ENCODE data around the gene XIRP2. TPM values are rescaled to one million over a fixed set of nuclear protein-coding genes. Genes with fewer than 3 reads are reported as not detected.

The XIRP2 gene
- total and polyA plus RNA-seq, 2 of the 4 experiments (the other 2 are of a cell fraction) = 0.05 to 0.18 TPM

DNA sequence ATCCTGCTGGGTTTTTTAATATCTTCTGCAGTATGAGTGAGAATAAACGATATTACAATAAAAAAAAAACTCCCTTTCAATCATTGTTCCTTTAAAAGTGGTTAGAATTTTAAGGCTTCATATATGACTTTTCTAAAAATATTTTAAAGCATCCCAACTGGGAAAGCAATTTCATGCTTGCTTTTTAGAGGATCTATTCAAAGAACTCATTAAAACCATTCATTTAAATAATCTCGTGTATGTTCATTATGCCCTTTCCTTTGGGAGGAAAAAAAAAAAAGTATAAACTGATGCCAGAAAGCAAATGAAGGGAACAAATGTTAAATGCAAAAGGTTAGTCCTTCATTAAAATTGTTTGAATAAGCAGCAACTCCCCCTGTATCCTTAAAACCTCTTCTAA, 81.2 kb downstream of the XIRP2 start:
- no peak for DNase-seq
- Histone ChIP-seq H3K79me1 (ENCODE audit: low read depth in 1 of 2, low read length in 2 of 2) (no peaks in the 10 kb centered on the region), H3K27ac (ENCODE audit: insufficient read depth, low read length) (no peak overlapping the region), H2AK9ac (replicated peaks; ENCODE audit: low read depth, low read length, poor library complexity) (no peak overlapping the region), H3K27me3 (ENCODE audit: control insufficient read depth, insufficient read depth, low read length) (no peaks in the 10 kb centered on the region), H3K4me2 (ENCODE audit: low read depth, low read length) (no peak overlapping the region), H4K5ac (ENCODE audit: low read depth, low read length) (no peak overlapping the region), H2AFZ (replicated peaks; ENCODE audit: low read length, poor library complexity) (no peak overlapping the region), H2BK5ac (ENCODE audit: low read depth, low read length, poor library complexity, severe bottlenecking) (no peak overlapping the region), H3K14ac (replicated peaks; ENCODE audit: low read depth, low read length) (no peak overlapping the region), H2BK120ac (ENCODE audit: low read depth, low read length) (no peak overlapping the region), H3K36me3 (ENCODE audit: control insufficient read depth, insufficient read depth, low read length) (no peaks in the 10 kb centered on the region), H3K4me1 (ENCODE audit: control insufficient read depth, insufficient read depth, low read length) (0 out of 2 replicates have a peak, but pooled peaks cover 1% of the 10 kb centered on the region), H2BK15ac (ENCODE audit: low read depth, low read length) (no peak overlapping the region), H4K20me1 (ENCODE audit: insufficient read depth, low read length) (no peaks in the 10 kb centered on the region), H3K4ac (ENCODE audit: low read depth, low read length) (no peak overlapping the region), H3K18ac (ENCODE audit: low read depth, low read length) (no peak overlapping the region), H3K4me3 (ENCODE audit: insufficient read depth, low read depth, low read length) (no peak overlapping the region), H3K56ac (ENCODE audit: extremely low read depth, insufficient read depth, low read length) (no peak overlapping the region), H3K23ac (ENCODE audit: low read depth, low read length) (no peak overlapping the region), H4K91ac (ENCODE audit: insufficient read depth, low read depth, low read length) (no peak overlapping the region), H3K9me3 (ENCODE audit: control insufficient read depth, insufficient read depth, low read length) (no peaks in the 10 kb centered on the region), H2BK20ac (ENCODE audit: low read depth, low read length) (no peak overlapping the region), H3K9me1 (ENCODE audit: insufficient read depth, low read length) (0 out of 2 replicates have a peak, but pooled peaks cover 3% of the 10 kb centered on the region), H2AK5ac (ENCODE audit: low read depth, low read length) (no peak overlapping the region), H4K8ac (ENCODE audit: low read depth in 2 of 2, low read length in 2 of 2) (no peak overlapping the region), H3K9ac (ENCODE audit: low read depth, low read length) (no peak overlapping the region)
- TF ChIP-seq FOS (IDR thresholded peaks at IDR 0.05; ENCODE audit: low read depth, low read length) (no peak), BHLHE40 (IDR thresholded peaks at IDR 0.05; ENCODE audit: low read depth, low read length) (no peak), ELK1 (IDR thresholded peaks at IDR 0.05; ENCODE audit: borderline replicate concordance, low read depth, low read length) (no peak), RCOR1 (IDR thresholded peaks at IDR 0.05; ENCODE audit: insufficient replicate concordance, low read length) (no peak), CEBPB (IDR thresholded peaks at IDR 0.05; ENCODE audit: low read depth, low read length) (no peak), RAD21 (IDR thresholded peaks at IDR 0.05; ENCODE audit: low read length) (no peak), POLR2A (IDR thresholded peaks at IDR 0.05; ENCODE audit: low read depth, low read length) (no peak), CHD1 (IDR thresholded peaks at IDR 0.05; ENCODE audit: low read depth, low read length) (no peak), MXI1 (IDR thresholded peaks at IDR 0.05; ENCODE audit: borderline replicate concordance, low read depth, low read length) (no peak), NFE2L2 (IDR thresholded peaks at IDR 0.05; ENCODE audit: low read depth, low read length) (no peak), SMC3 (IDR thresholded peaks at IDR 0.05; ENCODE audit: low read depth, low read length) (no peak), RFX5 (IDR thresholded peaks at IDR 0.05; ENCODE audit: low read depth, low read length) (no peak), MAFK (IDR thresholded peaks at IDR 0.05; ENCODE audit: low read depth, low read length) (no peak), MAZ (IDR thresholded peaks at IDR 0.05; ENCODE audit: borderline replicate concordance, low read depth, low read length) (no peak)
- TF ChIP-seq, protein P1, sequence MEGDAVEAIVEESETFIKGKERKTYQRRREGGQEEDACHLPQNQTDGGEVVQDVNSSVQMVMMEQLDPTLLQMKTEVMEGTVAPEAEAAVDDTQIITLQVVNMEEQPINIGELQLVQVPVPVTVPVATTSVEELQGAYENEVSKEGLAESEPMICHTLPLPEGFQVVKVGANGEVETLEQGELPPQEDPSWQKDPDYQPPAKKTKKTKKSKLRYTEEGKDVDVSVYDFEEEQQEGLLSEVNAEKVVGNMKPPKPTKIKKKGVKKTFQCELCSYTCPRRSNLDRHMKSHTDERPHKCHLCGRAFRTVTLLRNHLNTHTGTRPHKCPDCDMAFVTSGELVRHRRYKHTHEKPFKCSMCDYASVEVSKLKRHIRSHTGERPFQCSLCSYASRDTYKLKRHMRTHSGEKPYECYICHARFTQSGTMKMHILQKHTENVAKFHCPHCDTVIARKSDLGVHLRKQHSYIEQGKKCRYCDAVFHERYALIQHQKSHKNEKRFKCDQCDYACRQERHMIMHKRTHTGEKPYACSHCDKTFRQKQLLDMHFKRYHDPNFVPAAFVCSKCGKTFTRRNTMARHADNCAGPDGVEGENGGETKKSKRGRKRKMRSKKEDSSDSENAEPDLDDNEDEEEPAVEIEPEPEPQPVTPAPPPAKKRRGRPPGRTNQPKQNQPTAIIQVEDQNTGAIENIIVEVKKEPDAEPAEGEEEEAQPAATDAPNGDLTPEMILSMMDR (conservative IDR thresholded peaks at IDR 0.05; ENCODE audit: low read depth, low read length) = no peak
- TF ChIP-seq, protein P2, sequence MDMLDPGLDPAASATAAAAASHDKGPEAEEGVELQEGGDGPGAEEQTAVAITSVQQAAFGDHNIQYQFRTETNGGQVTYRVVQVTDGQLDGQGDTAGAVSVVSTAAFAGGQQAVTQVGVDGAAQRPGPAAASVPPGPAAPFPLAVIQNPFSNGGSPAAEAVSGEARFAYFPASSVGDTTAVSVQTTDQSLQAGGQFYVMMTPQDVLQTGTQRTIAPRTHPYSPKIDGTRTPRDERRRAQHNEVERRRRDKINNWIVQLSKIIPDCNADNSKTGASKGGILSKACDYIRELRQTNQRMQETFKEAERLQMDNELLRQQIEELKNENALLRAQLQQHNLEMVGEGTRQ (IDR thresholded peaks at IDR 0.05; ENCODE audit: low read depth, low read length) = no peak
- no TSS peak for BruUV-seq (replicated peaks)
- POLR2A ChIA-PET (ENCODE audit: unreplicated experiment) = interaction anchor here (0.5 kb wide), 1 partner anchor 573 kb away, joined by 3 read pairs; no protein-coding TSS in a partner anchor
- no CpG with 5 or more reads among the region's 2 CpGs for WGBS, 2 experiments (ENCODE audit: extremely low coverage in 2 of 2, insufficient read length in 1 of 2)
- dilution Hi-C loops (cut with HindIII; ENCODE audit: low sequenced_read_pairs, unreplicated experiment) = no loop called here
- CTCF ChIA-PET = interaction anchor here (0.5 kb wide), 1 partner anchor 14 kb away, joined by 5 read pairs; no protein-coding TSS in a partner anchor
- intact Hi-C loops (cut with micrococcal nuclease) = no loop called here
- ATAC-seq (ENCODE audit: low read depth) = no peak
- in situ Hi-C loops (cut with MboI; ENCODE audit: low sequenced_read_pairs) = no loop called here
